HCT116 (cell line): ENCODE data around the gene TPP1. TPM values are rescaled to one million over a fixed set of nuclear protein-coding genes. Genes with fewer than 3 reads are reported as not detected.

Source experiments
- ATAC-seq: fragments of 200-7000 bp; cut with Tn5 transposase; 2 replicates; pipeline ENCODE4 v1.9.1; 2020; ENCODE audit warnings: mild to moderate bottlenecking, moderate library complexity
- BruUV-seq: library from RNA; stranded (reverse); fragments of 400-500 nt; replicated peaks from 2 replicates; lab custom pipeline; 2021; lab: Mats Ljungman, UMichigan
- CTCF ChIA-PET: fragments of 300-600 bp; sonication (Branson Sonifier 250); formaldehyde crosslinking; loops from one replicate; lab custom pipeline; 2021; ENCODE audit warnings: antibody characterized with exemption; lab: Charles Lee
- POLR2A ChIA-PET: fragments of 300-600, 350-600 bp; sonication (Branson Sonifier 250); formaldehyde crosslinking; loops from one replicate; lab custom pipeline; 2021; ENCODE audit warnings: antibody characterized with exemption; lab: Charles Lee
- RAD21 ChIA-PET, 2 experiments: fragments of 300-600 bp; sonication (Branson Sonifier 250); formaldehyde crosslinking; loops; one replicate each; lab custom pipeline; 2023; ENCODE audit warnings: low total read pairs in 2 of 2; ENCODE audit not compliant: uncharacterized antibody in 2 of 2, unreplicated experiment in 2 of 2, low non-redundant PET in 1 of 2; lab: Charles Lee
- DNase-seq: peaks from one replicate; pipeline ENCODE4 v3.0.0-alpha.2; 2010; ENCODE audit warnings: low read depth, low spot score
- H2AFZ ChIP-seq: fragments of 200-600 bp; shearing (Covaris generic), sonication (generic); 2 replicates; pipeline ENCODE4 v1.6.1; 2017; ENCODE audit warnings: low read depth, mixed run types, mixed read lengths, antibody characterized with exemption, low read length; ENCODE audit not compliant: poor library complexity, severe bottlenecking
- H3K27ac ChIP-seq: 2 replicates; pipeline ENCODE4 v1.5.1; 2012; ENCODE audit warnings: low read depth, low read length
- H3K27me3 ChIP-seq: fragments of 200-600 bp; sonication (generic); 2 replicates; pipeline ENCODE4 v1.6.1; 2016; ENCODE audit warnings: mixed run types, low read length, mixed read lengths; ENCODE audit not compliant: insufficient read depth
- H3K36me3 ChIP-seq, 2 experiments: fragments of 200-500 bp in 1 of 2; fragments of 200-600 bp in 1 of 2; sonication (Bioruptor generic) in 1 of 2; sonication (generic) in 1 of 2; 2 replicates each; pipeline versions ENCODE4 v1.5.1 to v1.6.1; 2014 to 2016; ENCODE audit warnings: low read length in 2 of 2, inconsistent platforms in 1 of 2, mixed read lengths in 1 of 2, mixed run types in 1 of 2; ENCODE audit not compliant: insufficient read depth in 2 of 2, control insufficient read depth in 1 of 2
- H3K4me1 ChIP-seq, 2 experiments: fragments of 200-600 bp in 1 of 2; sonication (generic) in 1 of 2; 2 replicates each; pipeline versions ENCODE4 v1.5.1 to v1.6.1; 2012 to 2017; ENCODE audit warnings: low read length in 2 of 2, inconsistent platforms in 1 of 2, mild to moderate bottlenecking in 1 of 2, mixed read lengths in 1 of 2, mixed run types in 1 of 2, moderate library complexity in 1 of 2; ENCODE audit not compliant: insufficient read depth in 2 of 2, control insufficient read depth in 1 of 2
- H3K4me2 ChIP-seq: fragments of 200-600 bp; sonication (generic); 2 replicates; pipeline ENCODE4 v1.6.1; 2017; ENCODE audit warnings: mixed run types, low read length, mixed read lengths
- H3K4me3 ChIP-seq, 2 experiments: fragments of 200-600 bp in 1 of 2; sonication (generic) in 1 of 2; replicated peaks in 1 of 2; 2 replicates each; pipeline ENCODE4 v1.5.1; 2011 to 2016; ENCODE audit warnings: low read length in 2 of 2, control low read depth in 1 of 2, low read depth in 1 of 2, mild to moderate bottlenecking in 1 of 2, mixed read lengths in 1 of 2, mixed run types in 1 of 2
- H3K79me2 ChIP-seq: fragments of 200-600 bp; sonication (generic); 2 replicates; pipeline ENCODE4 v1.6.1; 2017; ENCODE audit warnings: mild to moderate bottlenecking, mixed run types, low read length, moderate library complexity, mixed read lengths; ENCODE audit not compliant: insufficient read depth
- H3K9ac ChIP-seq: fragments of 200-600 bp; sonication (generic); 2 replicates; pipeline ENCODE4 v1.6.1; 2016; ENCODE audit warnings: low read length, mixed read lengths
- H3K9me2 ChIP-seq: fragments of 200-600 bp; sonication (generic), shearing (Covaris generic); 2 replicates; pipeline ENCODE4 v1.6.1; 2017; ENCODE audit warnings: mixed run types, mild to moderate bottlenecking, moderate library complexity; ENCODE audit not compliant: insufficient read depth
- H3K9me3 ChIP-seq, 2 experiments: fragments of 200-500 bp in 1 of 2; fragments of 200-600 bp in 1 of 2; sonication (Bioruptor generic) in 1 of 2; sonication (generic) in 1 of 2; 2 replicates each; pipeline ENCODE4 v1.6.1; 2014 to 2017; ENCODE audit warnings: low read length in 2 of 2, mixed read lengths in 2 of 2, inconsistent platforms in 1 of 2, low read depth in 1 of 2, mild to moderate bottlenecking in 1 of 2, mixed run types in 1 of 2, moderate library complexity in 1 of 2; ENCODE audit not compliant: control insufficient read depth in 1 of 2, insufficient read depth in 1 of 2
- H4K20me1 ChIP-seq: fragments of 200-600 bp; sonication (generic), shearing (Covaris generic); 2 replicates; pipeline ENCODE4 v1.6.1; 2017; ENCODE audit warnings: mixed run types, mild to moderate bottlenecking, moderate library complexity; ENCODE audit not compliant: insufficient read depth
- RAD21 ChIP-seq: IDR thresholded peaks from 2 replicates; pipeline ENCODE4 v1.6.1; 2012; ENCODE audit warnings: low read depth, mild to moderate bottlenecking
- SIN3A ChIP-seq: IDR thresholded peaks from 2 replicates; pipeline ENCODE4 v1.6.1; 2012; ENCODE audit warnings: low read depth
- ZFX ChIP-seq: fragments of 450-650 bp; IDR thresholded peaks from 2 replicates; pipeline ENCODE4 v1.6.1; 2017
- intact Hi-C: fragments of 100-400 bp; cut with micrococcal nuclease; formaldehyde crosslinking; loops from 2 replicates; pipeline ENCODE4 v1.10.0; 2022
- total RNA-seq: library from RNA; stranded (reverse); gene quantifications from one replicate; pipeline ENCODE4 v1.2.1, GENCODE V29; 2021; ENCODE audit not compliant: unreplicated experiment
- TF ChIP-seq, protein P1 (sequence below): IDR thresholded peaks from 2 replicates; pipeline ENCODE4 v1.6.1; 2012
- TF ChIP-seq, protein P2 (sequence below), 3 experiments: fragments of 200-600 bp in 1 of 3; sonication (generic) in 1 of 3; IDR thresholded peaks in 2 of 3; conservative IDR thresholded peaks in 1 of 3; 2 replicates each; pipeline ENCODE4 v1.5.1; 2012 to 2017; ENCODE audit warnings: low read depth in 2 of 3, low read length in 2 of 3, antibody characterized with exemption in 1 of 3, borderline replicate concordance in 1 of 3, control low read depth in 1 of 3, mild to moderate bottlenecking in 1 of 3, mixed read lengths in 1 of 3, mixed run types in 1 of 3, moderate library complexity in 1 of 3; ENCODE audit not compliant: insufficient read depth in 1 of 3

TPP1 gene
- total RNA-seq, 1 experiment from 2014 or later = 44.7 TPM

DNA sequence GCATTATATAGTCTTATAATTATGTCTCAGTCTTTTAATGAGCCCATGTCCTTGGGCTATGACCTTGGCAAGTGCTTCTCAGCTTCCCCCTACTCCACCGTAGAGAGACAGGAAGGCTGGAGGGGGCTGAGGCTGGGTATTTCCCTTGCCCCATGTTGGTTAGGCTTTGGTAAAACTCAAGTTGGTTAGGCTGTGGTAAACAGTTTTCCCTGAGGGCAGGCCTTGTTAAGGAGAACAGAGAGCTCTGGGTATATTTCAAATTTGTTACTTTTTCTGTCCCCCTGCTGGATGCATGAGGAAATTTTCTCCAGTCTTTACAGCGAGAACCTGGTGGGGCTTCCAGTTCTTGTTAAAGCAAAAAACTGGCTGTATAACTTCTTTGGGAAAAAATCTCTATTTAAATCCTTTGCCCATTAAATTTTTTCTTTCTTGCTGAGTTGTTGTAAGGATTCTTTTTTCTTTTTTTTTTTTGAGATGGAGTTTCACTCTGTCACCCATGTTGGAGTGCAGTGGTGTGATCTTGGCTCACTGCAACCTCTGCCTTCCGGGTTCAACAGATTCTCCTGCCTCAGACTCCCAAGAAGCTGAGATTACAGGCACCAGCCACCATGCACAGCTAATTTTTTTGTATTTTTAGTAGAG, 48.6 kb upstream of the TPP1 start:
- H3K4me3 ChIP-seq = no peak overlapping the region
- no peaks in the 10 kb centered on the region for H3K79me2 ChIP-seq
- DNase-seq = peak; percentile 38
- ChIA-PET CTCF (interaction anchor here (0.7 to 2.3 kb wide), 16 partner anchors 9 to 289 kb away, joined by 3 to 24 read pairs (median 4); partner anchors contain the start of genes MRPL17 and TPP1), POLR2A (interaction anchor here (2.0 kb wide), 1 partner anchor 15 kb away, joined by 7 read pairs; the partner anchor contains the start of gene MRPL17), RAD21 (interaction anchor here (0.7 to 1.0 kb wide), 2 partner anchors 137 to 229 kb away, joined by 3 to 6 read pairs; no protein-coding TSS in a partner anchor)
- TF ChIP-seq ZFX = no peak
- no peak for TF ChIP-seq SIN3A
- TF ChIP-seq, protein P1, sequence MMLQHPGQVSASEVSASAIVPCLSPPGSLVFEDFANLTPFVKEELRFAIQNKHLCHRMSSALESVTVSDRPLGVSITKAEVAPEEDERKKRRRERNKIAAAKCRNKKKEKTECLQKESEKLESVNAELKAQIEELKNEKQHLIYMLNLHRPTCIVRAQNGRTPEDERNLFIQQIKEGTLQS = no peak
- TF ChIP-seq RAD21 = peak; percentile 49
- TF ChIP-seq, protein P2, sequence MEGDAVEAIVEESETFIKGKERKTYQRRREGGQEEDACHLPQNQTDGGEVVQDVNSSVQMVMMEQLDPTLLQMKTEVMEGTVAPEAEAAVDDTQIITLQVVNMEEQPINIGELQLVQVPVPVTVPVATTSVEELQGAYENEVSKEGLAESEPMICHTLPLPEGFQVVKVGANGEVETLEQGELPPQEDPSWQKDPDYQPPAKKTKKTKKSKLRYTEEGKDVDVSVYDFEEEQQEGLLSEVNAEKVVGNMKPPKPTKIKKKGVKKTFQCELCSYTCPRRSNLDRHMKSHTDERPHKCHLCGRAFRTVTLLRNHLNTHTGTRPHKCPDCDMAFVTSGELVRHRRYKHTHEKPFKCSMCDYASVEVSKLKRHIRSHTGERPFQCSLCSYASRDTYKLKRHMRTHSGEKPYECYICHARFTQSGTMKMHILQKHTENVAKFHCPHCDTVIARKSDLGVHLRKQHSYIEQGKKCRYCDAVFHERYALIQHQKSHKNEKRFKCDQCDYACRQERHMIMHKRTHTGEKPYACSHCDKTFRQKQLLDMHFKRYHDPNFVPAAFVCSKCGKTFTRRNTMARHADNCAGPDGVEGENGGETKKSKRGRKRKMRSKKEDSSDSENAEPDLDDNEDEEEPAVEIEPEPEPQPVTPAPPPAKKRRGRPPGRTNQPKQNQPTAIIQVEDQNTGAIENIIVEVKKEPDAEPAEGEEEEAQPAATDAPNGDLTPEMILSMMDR (IDR thresholded peaks at IDR 0.05 in 2 of 3, conservative IDR thresholded peaks at IDR 0.05 in 1 of 3; ENCODE audit: borderline replicate concordance in 1 of 3, insufficient read depth in 1 of 3, low read depth in 2 of 3, low read length in 2 of 3) = peak; percentile 61 to 63 (median 63); a peak in 5 of 6 replicates
- no peak overlapping the region for H3K4me2 ChIP-seq
- H4K20me1 ChIP-seq = no peaks in the 10 kb centered on the region
- no peak overlapping the region for H3K27ac ChIP-seq
- H3K4me1 ChIP-seq = peaks cover 0 to 4% of the 10 kb centered on the region in 2 experiments; a peak in 2 of 4 replicates
- BruUV-seq = no TSS peak
- no peaks in the 10 kb centered on the region for H3K36me3 ChIP-seq
- H3K9me3 ChIP-seq = no peaks in the 10 kb centered on the region
- no peaks in the 10 kb centered on the region for H3K9me2 ChIP-seq
- no peaks in the 10 kb centered on the region for H3K27me3 ChIP-seq
- H2AFZ ChIP-seq = peak overlapping the region; percentile 91
- no peak overlapping the region for H3K9ac ChIP-seq
- intact Hi-C loops = loop anchor here (5.0 kb wide), 1 partner anchor 291 kb away; no protein-coding TSS in a partner anchor
- peak; percentile 94 for ATAC-seq
